GM21723 (cell line): ENCODE results near the gene MORF4L1.
"Not testable (repeated sequence)": the region's sequence is repeated elsewhere in the genome, so short reads cannot be mapped to it uniquely, and the experiment has no call there.

Experiments
- ATAC-seq: cut with Tn5 transposase; IDR thresholded peaks from one replicate; pipeline ENCODE4 v1.9.1; 2021; ENCODE audit warnings: mild to moderate bottlenecking, moderate library complexity; ENCODE audit not compliant: unreplicated experiment

MORF4L1 gene

DNA sequence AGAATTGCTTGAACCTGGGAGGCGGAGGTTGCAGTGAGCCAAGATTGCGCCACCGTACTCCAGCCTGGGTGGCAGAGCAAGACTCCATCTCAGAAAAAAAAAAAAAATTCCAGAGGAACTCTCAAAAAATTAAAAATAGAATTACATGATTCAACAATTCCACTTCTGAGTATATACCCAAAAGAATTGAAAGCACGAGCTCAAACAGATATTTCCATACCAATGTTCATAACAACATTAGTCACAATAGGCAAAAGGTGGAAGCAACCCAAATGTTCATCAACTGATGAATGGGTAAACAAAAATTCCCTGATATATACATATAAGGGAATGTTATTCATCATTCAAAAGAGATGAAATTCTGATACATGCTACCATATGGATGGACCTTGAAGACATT, 16.9 kb upstream of the MORF4L1 start:
- no peak for ATAC-seq

GRCh38 chr15:78859971-78860719, 12.5 kb upstream of the MORF4L1 start:
- ATAC-seq = peak; percentile 78

DNA sequence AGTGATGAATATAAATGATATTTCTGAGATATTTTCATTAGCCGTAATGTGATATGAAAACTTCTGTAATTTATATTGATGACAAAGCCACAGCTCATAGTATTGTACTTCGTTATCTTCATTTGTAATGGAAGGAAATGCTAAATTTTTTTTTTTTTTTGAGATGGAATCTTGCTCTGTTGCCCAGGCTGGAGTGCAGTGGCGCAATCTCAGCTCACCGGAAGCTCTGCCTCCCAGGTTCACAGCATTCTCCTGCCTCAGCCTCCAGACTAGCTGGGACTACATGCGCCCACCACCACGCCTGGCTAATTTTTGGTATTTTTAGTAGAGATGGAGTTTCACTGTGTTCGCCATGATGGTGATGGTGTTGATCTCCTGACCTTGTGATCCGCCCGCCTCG, 7.1 kb upstream of the MORF4L1 start:
- not testable (repeated sequence) for ATAC-seq

- ATAC-seq = not testable (repeated sequence)
These were observed 6.7 kb upstream of the MORF4L1 start for GRCh38 chr15:78866031-78866430.

GRCh38 chr15:78866803-78867202, 5.9 kb upstream of the MORF4L1 start:
- no peak for ATAC-seq

DNA sequence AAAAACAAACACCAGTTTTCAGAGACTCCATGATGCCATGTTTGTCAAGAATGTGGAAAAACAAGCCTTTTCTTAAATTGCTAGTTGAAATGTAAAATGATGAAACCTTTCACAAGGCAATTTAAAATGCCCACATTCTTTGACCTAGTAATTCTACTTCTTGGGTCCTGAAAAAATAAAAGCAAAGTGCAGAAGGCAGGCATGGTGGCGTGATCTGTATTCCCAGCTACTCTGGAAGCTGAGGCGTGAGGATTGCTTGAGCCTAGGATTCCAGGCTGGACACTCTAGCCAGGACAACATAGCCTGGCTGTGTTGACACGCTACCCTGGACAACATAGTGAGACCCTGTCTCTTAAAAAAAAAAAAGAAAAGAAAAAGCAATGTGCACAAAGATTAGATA, 4.3 kb upstream of the MORF4L1 start:
- no peak for ATAC-seq

DNA sequence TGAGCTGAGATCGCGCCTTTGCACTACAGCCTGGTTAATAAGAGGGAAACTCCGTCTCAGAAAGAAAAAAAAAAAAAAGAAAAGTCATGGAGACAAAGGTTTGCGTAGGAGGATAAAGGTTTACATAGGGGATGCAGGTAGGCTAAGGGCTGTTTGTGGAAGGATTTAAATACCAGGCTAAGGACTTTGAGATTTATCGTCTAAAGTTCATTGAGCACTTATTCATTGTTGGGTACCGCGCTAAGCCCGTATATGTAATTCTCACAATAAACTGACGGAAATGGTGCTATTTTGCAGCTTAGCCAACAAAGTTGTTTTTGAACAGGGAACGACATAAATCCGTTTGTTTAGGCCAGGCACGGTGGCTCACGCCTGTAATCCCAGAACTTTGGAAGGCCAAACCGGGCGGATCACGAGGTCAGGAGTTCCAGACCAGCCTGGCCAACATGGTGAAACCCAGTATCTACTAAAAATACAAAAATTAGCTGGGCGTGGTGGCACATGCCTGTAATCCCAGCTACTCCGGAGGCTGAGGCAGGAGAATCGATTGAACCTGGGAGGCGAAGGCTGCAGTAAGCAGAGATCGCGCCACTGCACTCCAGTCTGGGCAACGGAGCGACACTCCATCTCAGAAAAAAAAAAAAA, 1.1 kb upstream of the MORF4L1 start:
- not testable (repeated sequence) for ATAC-seq

GRCh38 chr15:78872972-78873792, 492 bp downstream of the MORF4L1 start:
- ATAC-seq = peak; percentile 64

GRCh38 chr15:78873793-78874765, 1.4 kb downstream of the MORF4L1 start:
- ATAC-seq = no peak

DNA sequence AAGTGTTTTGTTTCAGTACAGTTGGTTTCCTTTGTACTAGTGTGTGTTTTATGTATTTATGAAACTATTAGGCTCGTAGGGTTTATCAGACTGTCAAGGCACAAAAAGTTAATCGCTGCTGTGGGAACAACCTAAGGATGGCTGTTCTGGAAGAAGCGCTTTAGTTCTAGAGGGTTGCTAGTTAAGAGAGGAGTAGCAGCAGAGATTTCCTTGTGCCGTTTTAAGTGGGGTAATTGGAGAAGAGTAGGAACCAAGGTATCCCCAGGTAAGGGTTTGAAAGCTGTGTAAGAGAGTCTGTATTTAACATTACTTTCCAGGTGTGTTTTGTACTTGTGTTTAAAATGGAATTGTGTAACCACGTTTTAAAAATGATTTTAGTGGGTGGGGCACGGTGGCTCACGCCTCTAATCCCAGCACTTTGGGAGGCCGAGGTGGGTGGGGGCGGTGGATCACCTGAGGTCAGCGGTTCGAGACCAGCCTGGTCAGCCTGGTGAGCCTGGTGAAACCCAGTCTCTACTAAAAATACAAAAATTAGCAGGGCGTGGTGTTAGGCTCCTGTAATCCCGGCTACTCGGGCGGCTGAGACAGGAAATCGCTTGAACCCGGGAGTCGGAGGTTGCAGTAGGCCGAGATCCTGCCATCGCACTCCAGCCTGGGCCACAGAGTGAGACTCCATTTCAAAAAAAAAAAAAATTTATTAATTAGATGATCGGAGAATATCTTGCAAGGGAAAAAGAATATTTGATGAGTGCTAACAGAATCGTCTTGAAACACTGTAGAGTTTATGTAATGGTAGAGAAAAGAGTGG, 2.6 kb downstream of the MORF4L1 start:
- no peak for ATAC-seq

DNA sequence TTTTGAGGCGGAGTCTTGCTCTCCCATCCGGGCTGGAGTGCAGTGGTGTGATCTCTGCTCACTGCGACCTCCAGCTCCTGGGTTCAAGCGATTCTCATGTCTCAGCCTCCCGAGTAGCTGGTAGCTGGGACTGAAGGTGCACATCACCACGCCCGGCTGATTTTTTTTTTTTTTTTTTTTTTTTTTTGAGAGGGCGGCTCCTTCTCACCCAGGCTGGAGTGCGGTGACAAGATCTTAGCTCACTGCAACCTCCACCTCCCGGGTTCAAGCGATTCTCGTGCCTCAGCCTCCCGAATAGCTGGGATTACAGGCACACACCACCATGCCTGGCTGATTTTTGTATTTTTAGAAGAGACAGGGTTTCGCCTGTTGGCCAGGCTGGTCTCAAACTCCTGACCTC, 4.3 kb downstream of the MORF4L1 start:
- ATAC-seq = not testable (repeated sequence)

DNA sequence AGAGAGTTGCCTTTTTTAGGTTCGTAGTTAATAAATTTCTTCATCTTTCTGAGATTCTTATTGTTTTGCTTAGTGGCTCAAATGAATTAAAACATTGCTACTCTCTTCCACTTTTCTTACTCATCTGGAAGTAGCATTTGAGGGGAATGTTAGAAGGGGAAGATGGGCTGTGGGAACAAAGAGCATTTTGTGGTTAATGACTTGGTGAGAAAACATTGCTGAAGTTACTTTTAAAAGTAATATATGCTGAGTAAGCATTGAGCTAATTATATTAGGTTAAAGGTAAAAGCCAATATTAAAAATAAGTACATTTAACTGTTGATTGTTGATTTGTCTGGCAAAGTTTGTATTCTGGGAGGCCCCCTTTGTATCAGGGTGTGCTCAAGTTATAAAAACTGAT, 5.7 kb downstream of the MORF4L1 start:
- no peak for ATAC-seq

GRCh38 chr15:78879517-78880241, 7.0 kb downstream of the MORF4L1 start:
- ATAC-seq = no peak

DNA sequence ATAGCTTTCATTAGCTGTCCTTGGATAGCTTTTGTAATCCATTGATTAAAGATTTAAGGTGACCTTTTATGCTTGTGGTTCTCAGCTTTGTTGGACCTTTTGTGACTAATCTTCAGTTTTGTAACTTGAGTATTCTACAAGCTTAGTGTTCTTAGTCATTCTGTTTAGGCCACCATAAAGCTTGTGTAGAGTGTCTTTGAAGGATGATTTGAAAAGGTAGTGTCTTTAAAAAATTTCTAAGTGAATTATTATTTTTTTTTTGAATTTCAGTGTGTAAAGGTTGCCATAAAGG, 7.5 kb downstream of the MORF4L1 start:
- ATAC-seq = no peak

DNA sequence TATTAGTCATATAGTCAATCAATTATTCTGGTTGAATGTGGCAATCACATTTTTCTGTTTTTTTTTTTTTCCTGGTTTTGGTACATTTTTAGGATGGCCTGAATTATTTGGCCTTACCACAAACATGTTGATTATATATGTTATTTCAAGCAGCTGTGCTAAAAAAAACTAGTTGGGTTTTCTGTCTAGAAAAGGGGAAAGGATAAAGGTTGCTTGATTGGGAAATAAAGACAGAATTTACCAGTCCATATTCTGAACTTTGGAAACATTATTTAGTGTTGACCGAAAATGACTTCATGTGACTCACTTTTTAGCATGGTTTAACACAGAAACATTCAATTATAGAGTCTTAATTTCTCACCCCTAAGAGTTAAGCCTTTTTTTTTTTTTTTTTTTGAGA, 8.1 kb downstream of the MORF4L1 start:
- ATAC-seq = no peak

DNA sequence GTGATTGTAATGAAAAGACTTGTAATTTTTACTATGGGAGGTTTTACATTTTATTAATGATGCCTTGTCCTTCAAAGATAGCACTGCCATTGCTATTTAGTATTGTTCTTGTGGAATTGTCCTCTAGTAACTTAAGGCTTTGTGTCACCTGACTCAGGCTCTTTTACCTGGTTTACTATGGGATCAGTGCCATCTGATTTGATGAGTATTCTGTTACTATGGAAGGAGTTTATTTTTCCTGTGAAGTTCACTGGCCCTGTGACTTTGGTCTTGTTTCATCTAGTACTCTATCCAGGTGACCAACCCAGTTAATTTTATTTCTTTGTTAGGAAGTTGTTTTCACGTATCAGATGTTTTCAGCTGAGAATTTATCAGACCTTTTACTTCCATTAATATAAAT, 9.0 kb downstream of the MORF4L1 start:
- ATAC-seq = no peak

- no peak for ATAC-seq
These were observed 16.3 kb downstream of the MORF4L1 start for GRCh38 chr15:78889000-78889399.

DNA sequence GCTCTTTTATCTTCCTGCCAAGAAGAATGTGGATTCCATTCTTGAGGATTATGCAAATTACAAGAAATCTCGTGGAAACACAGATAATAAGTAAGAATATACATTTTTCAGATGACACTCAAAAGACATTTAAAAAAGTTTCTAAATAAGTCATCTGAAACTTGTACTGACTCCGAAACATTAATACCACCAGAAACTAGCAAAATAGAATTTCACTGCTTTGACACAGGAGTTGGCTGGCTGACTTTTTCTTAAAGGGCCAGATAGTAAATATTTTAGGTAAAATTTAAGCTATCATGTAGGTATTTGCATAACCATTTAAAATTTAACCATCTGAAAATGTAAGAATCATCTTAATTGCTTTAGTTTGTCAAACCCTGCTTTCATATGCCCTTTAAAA, 20.8 kb downstream of the MORF4L1 start:
- ATAC-seq = no peak

- no peak for ATAC-seq
These were observed 22.8 kb downstream of the MORF4L1 start for GRCh38 chr15:78895471-78895870.
